Activated CD8-positive, alpha-beta memory T cell treated with anti-CD3 and anti-CD28 coated beads, Interleukin-2, amount 50 U/mL, for 4 hours (primary cell): ENCODE results near the gene KCNH8.
"Not testable (repeated sequence)": the region's sequence is repeated elsewhere in the genome, so short reads cannot be mapped to it uniquely, and the experiment has no call there.

ENCODE experiments used
- DNase-seq: peaks from one replicate; pipeline ENCODE4 v3.0.0-alpha.2; 2020

KCNH8 gene

DNA sequence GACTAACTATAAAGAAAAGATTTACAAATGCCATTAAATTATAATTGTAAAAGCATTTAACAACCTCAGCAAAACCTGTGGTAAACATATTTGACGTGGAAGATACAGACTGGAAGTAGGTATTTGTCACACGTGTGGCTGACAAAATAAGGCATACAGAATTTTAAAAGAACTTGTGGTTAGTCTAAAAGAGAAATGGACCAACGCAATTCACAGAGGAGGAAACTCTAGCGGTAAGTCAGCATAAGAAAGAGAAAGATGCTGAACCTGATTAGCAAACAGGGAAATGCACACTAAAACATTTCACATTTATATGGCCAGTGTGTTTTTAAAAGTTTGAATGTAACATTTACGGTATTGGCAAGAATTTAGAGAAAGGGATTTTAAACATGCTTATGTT lies 35.3 kb downstream of the KCNH8 start:
- DNase-seq = no peak

DNA sequence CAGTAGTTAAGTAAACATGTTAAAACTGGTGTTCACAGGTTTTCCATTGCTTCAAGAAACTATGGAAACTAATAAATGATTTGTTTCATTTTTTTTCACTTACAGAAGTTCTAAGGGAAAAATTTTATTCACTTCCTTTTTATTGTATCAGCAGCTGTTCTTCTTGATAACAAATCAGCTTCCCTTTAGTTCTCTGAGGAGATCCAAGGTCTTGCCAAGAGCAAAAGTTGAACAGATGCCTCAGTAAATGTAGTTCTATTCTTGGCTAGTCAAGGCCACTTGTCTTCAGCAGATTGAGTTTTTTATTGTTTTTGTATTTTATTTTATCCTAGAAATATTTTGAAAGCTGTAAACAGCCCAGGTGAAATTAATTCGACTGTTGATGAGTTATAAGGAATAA lies 41.8 kb downstream of the KCNH8 start:
- no peak for DNase-seq

DNA sequence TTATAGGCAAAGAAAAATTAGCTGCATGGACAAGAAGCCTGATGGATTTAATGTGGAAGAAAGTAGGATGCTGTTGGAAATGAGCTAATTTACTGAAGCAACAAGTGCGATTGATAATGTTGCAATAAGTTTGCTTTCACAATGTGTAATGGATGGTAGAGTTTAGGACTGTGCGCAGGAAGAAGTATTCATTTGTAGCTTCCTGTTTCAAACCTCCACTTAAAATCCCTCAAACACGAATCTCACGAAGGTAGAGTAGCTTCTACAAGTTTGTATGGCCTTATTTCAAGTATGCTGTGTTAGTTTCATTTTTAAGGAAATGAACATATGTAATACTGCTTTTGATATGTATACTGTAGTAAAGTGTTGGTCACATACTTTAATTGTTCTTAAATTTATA lies 42.3 kb downstream of the KCNH8 start:
- DNase-seq = no peak

DNA sequence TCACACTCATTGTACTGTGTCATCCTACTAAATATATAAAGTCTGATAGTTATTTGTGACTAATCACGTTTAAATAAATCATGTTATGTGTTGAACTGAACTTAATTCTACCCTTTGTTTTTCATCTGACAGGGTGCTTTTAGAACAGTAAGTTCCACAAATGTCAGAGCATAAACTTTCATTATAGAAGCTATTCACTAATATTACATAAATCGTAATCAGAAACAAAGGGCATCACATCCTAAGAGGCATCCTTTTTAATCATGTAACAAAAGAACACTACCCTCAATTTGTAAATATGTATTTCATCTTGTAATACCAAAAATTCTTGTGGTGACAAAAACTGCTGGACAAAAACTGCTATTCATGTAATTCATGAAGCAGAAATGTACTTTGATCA lies 50.8 kb downstream of the KCNH8 start:
- no peak for DNase-seq

DNA sequence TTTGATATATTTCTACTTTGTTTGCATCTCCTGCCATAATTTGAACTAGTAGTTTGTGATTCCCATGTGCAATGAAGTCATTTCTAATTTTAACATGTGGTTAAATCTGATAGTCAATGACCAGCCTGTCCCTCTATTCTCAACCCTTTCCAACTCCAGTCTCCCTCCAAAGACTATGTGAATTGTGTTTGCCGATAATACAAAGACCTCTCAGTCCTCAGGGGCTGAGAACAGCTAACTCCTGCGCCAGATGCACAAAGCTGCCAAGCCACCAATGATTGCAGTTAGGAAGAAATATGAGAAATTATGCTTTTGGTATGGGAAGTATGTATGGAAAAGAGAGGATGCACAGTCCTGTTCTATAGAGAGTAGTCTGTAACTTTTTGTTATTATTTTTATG lies 54.0 kb downstream of the KCNH8 start:
- no peak for DNase-seq

DNA sequence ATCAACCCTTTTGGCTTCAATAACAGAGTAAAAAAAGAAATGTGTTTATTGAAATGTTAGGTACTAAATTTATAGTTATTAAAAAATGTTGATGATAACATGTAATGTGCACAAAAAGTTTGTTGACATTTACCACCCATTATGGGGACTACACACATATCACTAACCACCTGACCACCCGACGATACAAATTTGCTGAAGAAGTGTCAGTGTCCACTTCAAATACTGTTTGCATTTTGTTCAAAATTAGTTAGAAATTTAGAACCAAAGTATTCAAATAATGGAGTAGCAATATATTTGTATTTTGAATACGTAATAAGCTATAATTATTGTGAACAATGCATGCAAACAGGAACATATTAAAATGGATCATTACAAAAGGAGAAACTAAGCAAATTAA lies 54.4 kb downstream of the KCNH8 start:
- no peak for DNase-seq

DNA sequence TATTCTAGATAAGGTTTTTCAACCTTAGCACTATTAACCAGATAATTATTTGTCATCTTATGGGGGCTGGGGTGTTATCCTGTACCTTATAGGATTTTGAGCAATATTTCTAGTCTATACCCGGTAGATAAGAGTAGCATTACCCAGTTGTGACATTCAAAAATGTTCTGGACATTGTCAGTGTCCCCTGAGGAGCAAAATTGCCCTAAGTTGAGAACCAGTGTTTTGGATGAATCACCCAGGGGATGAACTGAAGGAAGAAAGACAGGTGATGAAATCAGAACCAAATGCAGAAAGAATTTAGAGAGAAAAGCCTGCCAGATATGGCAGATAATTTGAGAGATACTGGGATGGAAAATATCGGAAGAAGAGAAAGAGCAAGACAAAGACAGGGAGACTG lies 58.2 kb downstream of the KCNH8 start:
- DNase-seq = no peak

DNA sequence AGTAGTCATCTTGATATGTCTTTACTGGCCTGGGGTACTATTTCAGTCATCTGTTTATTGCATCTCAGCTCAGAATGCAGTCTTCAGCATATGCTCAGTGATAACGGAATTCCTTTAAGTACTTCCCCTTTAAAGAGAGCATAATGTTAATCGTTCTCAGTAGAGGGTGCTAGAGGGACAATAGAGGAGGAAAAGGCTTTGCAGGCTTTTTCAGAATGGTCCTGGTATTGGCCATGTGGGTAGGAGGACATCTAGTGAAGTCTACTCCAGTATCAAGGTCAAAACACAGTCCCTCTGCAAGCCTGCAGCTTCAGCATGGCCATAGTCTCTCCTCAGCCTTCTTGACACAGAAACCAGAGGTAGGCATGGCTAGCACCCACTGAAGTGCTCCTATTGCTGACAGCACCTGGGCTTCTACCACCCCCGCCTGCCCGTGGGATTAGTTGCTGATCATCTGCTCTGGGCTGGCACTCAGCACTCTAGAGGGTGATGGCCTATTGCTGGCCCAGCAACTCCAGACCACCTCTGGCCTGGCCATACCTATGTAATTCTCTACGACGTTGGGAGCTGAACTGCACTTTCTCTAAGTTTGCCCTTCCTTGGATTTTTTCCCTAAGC lies 65.4 kb downstream of the KCNH8 start:
- DNase-seq = no peak

DNA sequence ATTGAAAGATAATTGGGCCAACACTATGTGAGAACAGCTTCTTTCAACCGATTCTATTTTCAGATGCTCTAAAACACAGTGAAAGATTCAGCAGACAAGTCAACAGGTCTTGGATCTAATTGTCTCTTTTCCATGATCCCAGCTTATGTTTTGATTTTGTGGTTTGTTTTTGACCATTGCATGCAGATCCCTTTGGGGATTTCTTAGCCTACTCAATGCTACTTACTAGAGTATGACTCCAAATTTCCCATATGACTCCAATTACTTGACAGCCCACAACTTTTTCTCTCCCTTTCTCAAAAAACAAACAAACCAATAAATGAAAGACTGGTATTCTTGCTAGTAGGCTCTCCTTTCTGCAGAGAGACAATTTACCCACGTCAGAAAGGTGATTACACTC lies 67.1 kb downstream of the KCNH8 start:
- no peak for DNase-seq

DNA sequence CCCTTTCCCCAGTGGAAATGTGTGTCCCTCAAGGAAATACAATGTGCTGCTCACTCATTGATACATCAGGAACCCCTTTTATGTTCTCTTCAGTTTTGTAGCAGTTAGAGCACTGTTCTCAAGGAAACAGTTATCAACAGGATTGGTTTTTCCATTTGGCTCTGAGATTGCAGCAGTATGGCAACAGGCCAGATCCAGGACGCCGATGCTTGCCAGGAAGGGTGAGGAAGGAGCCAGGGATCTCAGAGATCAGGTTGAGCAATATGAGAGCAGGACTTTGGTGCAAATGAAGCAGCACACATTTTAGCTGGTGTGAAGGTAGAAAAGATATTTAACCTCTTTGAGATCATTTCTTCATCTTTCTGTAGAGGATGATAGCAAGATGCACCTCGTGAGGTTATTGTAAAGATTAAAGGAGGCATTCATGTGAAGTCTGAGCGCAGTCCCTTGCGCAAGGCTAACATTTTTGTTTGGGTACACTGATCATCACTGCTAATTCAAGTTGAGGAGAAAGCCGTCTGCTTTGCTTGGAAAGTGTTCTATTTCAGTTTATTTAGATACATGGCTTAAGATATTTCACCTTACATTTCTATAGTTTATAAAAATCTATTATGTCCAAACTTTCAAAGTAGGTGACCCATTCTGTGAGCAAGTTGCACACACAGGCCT lies 68.5 kb downstream of the KCNH8 start:
- no peak for DNase-seq

DNA sequence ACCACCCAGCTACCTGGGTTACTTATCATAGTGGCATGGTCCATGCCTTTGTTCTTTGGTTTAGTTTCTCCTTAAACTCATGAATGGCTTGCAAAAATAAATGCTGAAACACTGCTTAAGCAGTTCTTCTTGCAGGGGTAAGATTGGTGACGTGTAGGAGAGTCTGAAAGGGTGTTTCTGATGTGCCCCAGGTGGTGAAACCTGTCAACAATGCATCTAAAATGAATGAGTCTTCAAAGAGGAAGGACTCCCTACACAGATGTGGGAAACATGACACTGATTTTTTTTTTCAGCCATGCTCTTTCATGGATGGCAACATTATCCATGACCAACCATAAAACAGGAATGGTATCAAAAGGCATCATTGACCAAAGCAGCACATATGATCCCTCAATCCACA lies 72.0 kb downstream of the KCNH8 start:
- no peak for DNase-seq

DNA sequence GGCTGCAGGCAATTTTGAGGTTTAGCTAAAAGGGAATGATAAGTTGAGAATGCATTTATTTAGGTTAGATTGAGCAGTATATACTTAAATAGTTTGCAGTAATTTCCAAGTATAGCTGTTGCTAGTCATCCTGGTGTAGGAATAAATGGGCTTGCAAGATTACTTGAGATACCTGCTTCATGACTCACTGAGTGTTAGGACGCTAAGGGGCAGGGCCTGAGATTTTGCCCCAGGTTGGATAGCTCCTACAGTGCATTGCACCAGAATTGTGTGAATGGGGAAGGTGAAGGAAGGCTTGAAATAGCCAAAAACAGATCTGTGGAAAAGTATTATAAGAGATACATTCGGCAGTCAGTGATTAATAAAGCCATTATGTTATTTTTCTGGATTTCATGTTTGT lies 72.8 kb downstream of the KCNH8 start:
- no peak for DNase-seq

DNA sequence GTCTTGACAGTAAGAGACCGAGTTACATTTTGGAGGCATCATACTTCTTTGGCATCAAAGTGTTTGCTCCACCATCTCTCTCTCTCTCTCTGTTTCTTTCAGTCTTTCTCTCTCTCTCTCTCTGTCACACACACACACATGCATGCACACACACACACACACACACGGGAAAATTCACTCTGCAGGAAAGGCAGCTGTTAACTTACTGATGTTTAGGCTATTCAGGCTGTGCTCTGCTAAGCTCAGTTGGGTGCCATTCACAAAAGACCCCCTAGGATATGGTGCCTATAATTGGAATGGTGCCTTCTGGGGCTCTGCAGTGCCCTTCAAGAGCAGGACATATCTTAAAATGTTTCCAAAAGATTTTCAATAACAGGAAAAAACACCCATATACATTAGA lies 78.2 kb downstream of the KCNH8 start:
- no peak for DNase-seq

DNA sequence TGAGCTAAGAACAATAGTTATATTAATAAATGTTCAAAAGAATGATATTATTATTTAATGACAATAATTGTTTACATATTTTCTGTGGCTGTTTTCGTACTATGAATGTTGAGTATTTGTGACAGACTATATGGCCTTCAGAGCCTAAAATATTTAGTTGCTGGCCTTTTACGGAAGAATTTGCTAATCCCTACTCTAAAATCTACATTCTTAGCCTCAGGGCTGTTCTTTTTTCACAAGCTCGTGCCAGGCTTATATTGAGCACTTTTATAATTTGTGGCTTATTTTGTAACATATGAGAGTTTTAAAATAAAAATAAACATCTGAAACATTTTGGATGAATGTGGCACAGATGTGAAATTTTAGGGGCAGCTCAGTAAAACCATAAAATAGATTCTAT lies 79.9 kb downstream of the KCNH8 start:
- DNase-seq = no peak

DNA sequence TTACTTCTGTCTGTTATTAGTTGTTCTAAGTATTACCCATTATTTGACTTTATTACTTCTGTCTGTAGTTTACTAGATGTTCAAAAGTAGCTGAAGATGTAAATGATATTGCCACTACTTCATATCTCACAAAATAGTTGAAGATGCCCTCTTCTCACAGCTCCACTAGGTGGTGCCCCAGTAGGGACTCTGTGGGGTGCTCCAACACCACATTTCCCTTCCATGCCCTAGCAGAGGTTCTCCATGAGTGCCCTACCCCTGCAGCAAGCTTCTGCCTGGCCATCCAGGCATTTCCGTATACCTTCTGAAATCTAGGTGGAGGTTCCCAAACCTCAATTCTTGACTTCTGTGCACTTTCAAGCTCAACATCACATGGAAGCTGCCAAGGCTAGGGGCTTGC lies 80.8 kb downstream of the KCNH8 start:
- no peak for DNase-seq

DNA sequence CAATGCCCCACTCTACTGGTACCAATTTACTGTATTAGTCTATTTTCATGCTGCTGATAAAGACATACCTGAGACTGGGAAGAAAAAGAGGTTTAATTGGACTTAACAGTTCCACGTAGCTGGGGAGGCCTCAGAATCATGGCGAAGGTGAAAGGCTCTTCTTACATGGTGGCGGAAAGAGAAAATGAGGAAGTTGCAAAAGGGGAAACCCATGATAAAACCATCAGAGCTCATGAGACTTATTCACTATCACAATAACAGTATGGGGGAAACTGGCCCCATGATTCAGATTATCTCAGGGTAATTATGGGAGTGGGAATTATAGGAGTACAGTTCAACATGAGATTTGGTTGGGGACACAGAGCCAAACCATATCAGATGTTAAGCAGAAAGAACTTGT lies 81.6 kb downstream of the KCNH8 start:
- not testable (repeated sequence) for DNase-seq

DNA sequence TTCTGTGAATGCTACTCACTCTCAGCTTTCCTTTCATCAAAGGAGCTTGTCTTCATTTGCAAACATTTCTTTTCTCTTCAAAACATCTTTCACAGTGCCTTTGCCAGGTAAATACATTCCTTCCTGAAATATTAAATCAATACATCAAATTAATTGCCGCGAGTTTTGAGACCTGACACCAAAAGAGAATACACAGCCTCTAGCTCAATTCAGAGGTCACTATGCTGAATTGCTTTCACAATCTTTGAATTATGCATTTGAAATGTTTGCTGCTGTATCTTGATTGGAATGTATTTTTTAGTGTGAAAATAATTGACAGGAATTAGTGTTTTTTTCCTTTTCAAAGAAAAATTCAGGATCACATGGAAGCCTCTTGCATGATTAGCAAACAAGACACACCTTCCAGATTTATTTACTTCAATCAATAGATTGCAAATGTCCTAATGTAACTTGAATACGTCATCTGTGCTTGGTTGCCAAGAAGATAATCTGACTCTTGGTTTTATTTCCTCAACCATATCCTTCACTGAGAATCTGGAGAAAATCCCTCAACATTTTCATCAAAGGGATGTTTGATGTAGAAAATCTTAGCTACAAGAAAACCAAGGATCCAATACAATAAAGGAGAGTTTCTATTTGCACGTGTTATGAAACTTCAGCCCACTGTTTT lies 83.6 kb downstream of the KCNH8 start:
- DNase-seq = no peak

DNA sequence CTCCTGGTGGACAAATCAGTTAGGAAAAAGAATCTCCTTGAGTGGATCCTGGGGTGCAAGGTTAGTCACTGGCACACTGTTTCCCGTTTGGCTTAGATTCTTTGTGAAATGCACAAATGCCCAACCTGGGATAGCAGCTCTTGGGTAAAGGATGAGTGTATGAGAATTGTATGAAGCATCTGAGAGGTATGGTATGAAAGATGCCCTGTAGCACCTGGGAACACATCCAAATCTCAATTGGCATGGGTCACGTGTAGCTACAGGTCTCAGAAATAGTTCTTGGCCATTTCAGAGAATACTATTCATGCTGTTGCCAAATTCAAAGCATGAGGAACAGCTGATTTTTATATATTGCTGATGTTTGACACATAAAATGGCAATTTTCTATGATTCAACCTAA lies 84.3 kb downstream of the KCNH8 start:
- no peak for DNase-seq

DNA sequence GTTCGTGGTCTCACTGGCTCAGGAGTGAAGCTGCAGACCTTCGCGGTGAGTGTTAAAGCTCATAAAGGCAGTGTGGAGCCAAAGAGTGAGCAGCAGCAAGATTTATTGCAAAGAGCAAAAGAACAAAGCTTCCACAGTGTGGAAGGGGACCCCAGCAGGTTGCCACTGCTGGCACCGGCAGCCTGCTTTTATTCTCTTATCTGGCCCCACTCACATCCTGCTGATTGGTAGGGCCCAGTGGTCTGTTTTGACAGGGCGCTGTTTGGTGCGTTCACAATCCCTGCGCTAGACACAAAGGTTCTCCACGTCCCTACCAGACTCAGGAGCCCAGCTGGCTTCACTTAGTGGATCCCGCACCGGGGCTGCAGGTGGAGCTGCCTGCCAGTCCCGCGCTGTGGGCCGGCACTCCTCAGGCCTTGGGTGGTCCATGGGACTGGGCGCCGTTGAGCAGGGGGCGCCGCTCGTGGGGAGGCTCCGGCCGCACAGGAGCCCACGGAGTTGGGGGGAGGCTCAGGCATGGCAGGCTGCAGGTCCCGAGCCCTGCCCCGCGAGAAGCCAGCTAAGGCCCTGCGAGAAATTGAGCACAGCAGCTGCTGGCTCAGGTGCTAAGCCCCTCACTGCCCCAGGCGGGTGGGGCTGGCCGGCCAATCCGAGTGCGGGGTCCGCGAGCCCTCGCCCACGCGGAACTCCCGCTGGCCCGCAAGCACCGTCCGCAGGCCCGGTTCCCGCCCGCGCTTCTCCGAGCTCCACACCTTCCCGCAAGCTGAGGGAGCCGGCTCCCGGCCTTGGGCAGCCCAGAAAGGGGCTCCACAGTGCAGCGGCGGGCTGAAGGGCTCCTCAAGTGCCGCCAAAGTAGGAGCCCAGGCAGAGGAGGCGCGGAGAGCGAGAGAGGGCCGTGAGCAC lies 85.8 kb downstream of the KCNH8 start:
- DNase-seq = not testable (repeated sequence)

DNA sequence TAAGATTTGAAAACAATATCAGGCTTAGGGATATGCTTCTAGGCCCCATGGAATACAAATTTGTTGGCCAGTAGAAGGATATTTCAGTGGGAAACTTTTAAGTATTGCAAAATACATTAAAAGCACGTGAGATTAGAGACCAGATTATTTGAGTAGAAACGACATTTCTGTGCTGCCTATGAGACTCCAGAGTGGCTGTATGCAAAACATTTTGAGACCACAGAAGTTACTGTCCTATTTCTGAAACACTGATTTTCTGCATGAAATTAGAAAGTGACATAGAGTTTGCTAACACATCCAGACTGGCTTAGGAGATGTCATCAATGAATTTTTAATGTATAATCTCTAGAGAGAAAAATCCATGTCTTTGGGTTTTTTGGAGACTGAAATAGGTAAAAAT lies 99.8 kb downstream of the KCNH8 start:
- no peak for DNase-seq

DNA sequence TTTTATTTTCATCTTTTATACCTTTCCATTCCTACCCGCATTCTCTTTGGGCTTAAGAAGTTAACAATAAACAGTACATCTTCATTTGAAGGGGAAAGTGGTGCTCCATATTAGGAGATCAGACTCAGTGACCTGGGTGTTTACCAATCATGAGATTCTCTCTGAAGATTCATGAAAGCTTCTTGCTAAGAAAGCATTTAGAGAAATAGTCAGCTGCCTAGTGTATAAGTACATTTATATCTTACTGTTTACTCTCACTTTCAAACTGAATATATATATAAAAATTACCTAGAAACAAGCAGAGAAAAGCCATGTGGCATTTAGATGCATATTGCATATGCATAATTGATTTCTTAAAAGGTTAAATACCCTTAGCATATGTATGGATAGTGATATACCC lies 100.5 kb downstream of the KCNH8 start:
- no peak for DNase-seq

DNA sequence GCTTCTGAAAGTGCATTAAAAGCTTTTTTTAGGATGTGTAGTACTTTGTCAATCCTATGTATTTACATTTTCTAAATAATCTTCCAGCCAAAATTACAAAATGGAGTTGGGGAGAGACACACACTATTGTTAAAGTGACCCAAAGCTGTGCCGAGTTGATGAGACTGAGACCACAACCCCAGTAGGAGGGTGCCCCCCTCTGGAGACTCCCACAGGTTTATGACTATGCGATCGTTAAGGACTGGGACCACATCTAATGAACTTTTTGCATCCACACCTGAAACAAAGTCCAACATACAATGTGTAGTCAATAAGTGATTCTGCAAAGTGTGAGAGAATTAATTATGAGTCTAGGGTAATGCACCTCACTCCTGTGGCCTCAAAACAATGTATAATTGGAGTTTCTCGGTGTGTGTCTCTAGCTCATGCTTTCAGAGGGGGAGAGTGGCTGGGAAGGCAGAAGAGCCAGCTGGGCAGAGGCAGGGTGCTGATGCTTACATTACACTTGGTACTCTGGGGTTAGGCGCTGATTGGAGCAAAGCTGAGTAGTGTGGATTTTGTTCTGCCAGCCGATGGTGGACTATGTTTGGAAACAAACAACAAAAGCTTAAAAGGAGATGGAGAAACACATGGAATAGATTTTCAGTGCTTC lies 102.8 kb downstream of the KCNH8 start:
- DNase-seq = no peak

DNA sequence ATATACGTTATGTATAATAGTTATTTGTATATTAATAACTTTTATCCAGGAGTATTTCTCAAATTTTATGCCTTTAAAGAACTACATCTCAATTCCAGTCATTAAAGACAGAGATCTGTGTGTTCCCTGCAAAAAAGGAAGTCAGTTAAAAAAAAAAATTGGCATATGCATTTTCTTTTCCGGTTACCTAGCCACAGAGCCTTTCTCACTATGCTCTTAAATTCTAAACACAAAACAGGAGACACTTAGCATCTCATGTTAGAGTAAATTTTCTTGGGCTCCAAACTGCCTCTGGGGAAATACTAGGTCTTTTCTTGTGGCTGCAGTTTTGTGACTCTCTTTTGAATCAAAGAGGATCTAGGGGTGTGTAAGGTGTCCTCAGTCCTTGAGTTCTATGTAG lies 105.9 kb downstream of the KCNH8 start:
- DNase-seq = no peak
